B cell (primary cell): ENCODE measurements around the gene CALD1. TPM values are rescaled to one million over a fixed set of nuclear protein-coding genes. Genes with fewer than 3 reads are reported as not detected.

Source experiments
- ATAC-seq: fragments of 200-7000 bp; cut with Tn5 transposase; one replicate; pipeline ENCODE4 v1.10.0; 2021; ENCODE audit warnings: low read depth, mild to moderate bottlenecking, moderate number of reproducible peaks, moderate library complexity
- CTCF ChIA-PET: fragments of 350-600 bp; sonication (Branson Sonifier 250); formaldehyde crosslinking; loops from one replicate; lab custom pipeline; 2021; ENCODE audit warnings: antibody characterized with exemption, inconsistent platforms; lab: Charles Lee
- POLR2A ChIA-PET: fragments of 350-600 bp; sonication (Branson Sonifier 250); formaldehyde crosslinking; loops from one replicate; lab custom pipeline; 2021; ENCODE audit warnings: antibody characterized with exemption; lab: Charles Lee
- DNase-seq: peaks from one replicate; pipeline ENCODE4 v3.0.0; 2013
- H2AFZ ChIP-seq: 2 replicates; pipeline ENCODE4 v1.6.1; 2012; ENCODE audit warnings: mild to moderate bottlenecking, low read depth, low read length; ENCODE audit not compliant: insufficient read depth, poor library complexity, severe bottlenecking
- H3K27ac ChIP-seq, 2 donors: 1 replicate in 1 of 2; 2 replicates in 1 of 2; pipeline ENCODE4 v1.5.1; 2012 to 2013; ENCODE audit warnings: low read length in 2 of 2, mild to moderate bottlenecking in 2 of 2, moderate library complexity in 1 of 2
- H3K27me3 ChIP-seq, 4 experiments: fragments of 200-600 bp in 1 of 4; sonication (generic) in 1 of 4; replicated peaks in 1 of 4; 1 replicate in 2 of 4; 2 replicates in 2 of 4; pipeline versions ENCODE4 v1.6.1 to v1.7.0; 2013 to 2016; ENCODE audit warnings: low read length in 3 of 4, mild to moderate bottlenecking in 2 of 4, mixed read lengths in 1 of 4, moderate library complexity in 1 of 4; ENCODE audit not compliant: insufficient read depth in 4 of 4, control insufficient read depth in 3 of 4; ENCODE audit errors: control extremely low read depth in 1 of 4
- H3K36me3 ChIP-seq, 2 experiments: replicated peaks in 1 of 2; 1 replicate in 1 of 2; 2 replicates in 1 of 2; pipeline versions ENCODE4 v1.6.1 to v1.7.1; 2013; ENCODE audit warnings: low read length in 1 of 2; ENCODE audit not compliant: insufficient read depth in 2 of 2, control insufficient read depth in 1 of 2; ENCODE audit errors: control extremely low read depth in 1 of 2, extremely low read depth in 1 of 2
- H3K4me1 ChIP-seq, 2 donors: fragments of 200-600 bp in 1 of 2; sonication (generic) in 1 of 2; 1 replicate in 1 of 2; 2 replicates in 1 of 2; pipeline versions ENCODE4 v1.5.1 to v1.6.1; 2013 to 2017; ENCODE audit warnings: low read length in 2 of 2; ENCODE audit not compliant: control insufficient read depth in 2 of 2, insufficient read depth in 2 of 2
- H3K4me2 ChIP-seq: replicated peaks from 2 replicates; pipeline ENCODE3; 2012; ENCODE audit warnings: mild to moderate bottlenecking, low read depth, low read length; ENCODE audit not compliant: poor library complexity, severe bottlenecking
- H3K4me3 ChIP-seq, 5 experiments: fragments of 200-600 bp in 1 of 5; sonication (generic) in 1 of 5; 1 replicate in 3 of 5; 2 replicates in 2 of 5; pipeline versions ENCODE4 v1.5.1 to v1.7.0; 2011 to 2016; ENCODE audit warnings: low read length in 4 of 5, mild to moderate bottlenecking in 4 of 5, low read depth in 2 of 5, control low read depth in 1 of 5, moderate library complexity in 1 of 5; ENCODE audit not compliant: insufficient read depth in 1 of 5; ENCODE audit errors: control extremely low read depth in 1 of 5, extremely low read depth in 1 of 5
- H3K79me2 ChIP-seq: fragments of 200-600 bp; sonication (generic); one replicate; pipeline ENCODE4 v1.6.0; 2016; ENCODE audit warnings: low read length; ENCODE audit not compliant: control insufficient read depth, insufficient read depth
- H3K9ac ChIP-seq: fragments of 200-600 bp; sonication (generic); 2 replicates; pipeline ENCODE4 v1.6.1; 2017; ENCODE audit warnings: mild to moderate bottlenecking, low read length, moderate library complexity
- H3K9me3 ChIP-seq, 3 donors: one replicate each; pipeline versions ENCODE4 v1.6.1 to v1.7.1; 2013; ENCODE audit warnings: low read length in 2 of 3; ENCODE audit not compliant: control insufficient read depth in 2 of 3, insufficient read depth in 1 of 3; ENCODE audit errors: control extremely low read depth in 1 of 3
- H4K20me1 ChIP-seq: 2 replicates; pipeline ENCODE4 v1.6.0; 2012; ENCODE audit warnings: mild to moderate bottlenecking, low read length; ENCODE audit not compliant: insufficient read depth, control insufficient read depth, poor library complexity, severe bottlenecking
- H3K27ac Mint-ChIP-seq: one replicate; pipeline ENCODE4 v1.8.0; 2021; ENCODE audit warnings: mixed read lengths
- H3K27me3 Mint-ChIP-seq: one replicate; pipeline ENCODE4 v1.8.0; 2021; ENCODE audit warnings: mixed read lengths
- H3K4me1 Mint-ChIP-seq: one replicate; pipeline ENCODE4 v1.8.0; 2021; ENCODE audit warnings: mixed read lengths
- H3K4me3 Mint-ChIP-seq: one replicate; pipeline ENCODE4 v1.8.0; 2021; ENCODE audit warnings: mixed read lengths
- H3K9me3 Mint-ChIP-seq: one replicate; pipeline ENCODE4 v1.8.0; 2022; ENCODE audit warnings: mixed read lengths; ENCODE audit not compliant: insufficient read depth
- CTCF ChIP-seq: fragments of 200-600 bp; IDR thresholded peaks from one replicate; pipeline ENCODE4 v1.8.0; 2022; ENCODE audit warnings: antibody characterized with exemption, mild to moderate bottlenecking
- EZH2 ChIP-seq: IDR thresholded peaks from 2 replicates; pipeline ENCODE4 v1.6.1; 2012; ENCODE audit warnings: borderline replicate concordance, low read depth, mild to moderate bottlenecking, moderate library complexity, low read length; ENCODE audit not compliant: insufficient read depth, poor library complexity, severe bottlenecking
- WGBS: methylation state at CpG from one replicate; pipeline ENCODE4 v1.1.5; 2013; ENCODE audit warnings: missing lambda C conversion rate; ENCODE audit not compliant: insufficient coverage; 5-methylcytosine and 5-hydroxymethylcytosine counted together
- intact Hi-C: fragments of 100-400 bp; cut with micrococcal nuclease; formaldehyde crosslinking; loops from one replicate; pipeline ENCODE4 v1.10.0; 2022
- polyA plus RNA-seq: library from polyadenylated mRNA; depleted of rRNA; stranded (reverse); fragments of >200 nt; gene quantifications from 2 replicates; pipeline ENCODE4 v1.2.3, GENCODE V29; 2012
- total RNA-seq, 2 donors: library from RNA; stranded (reverse); fragments of 120-200 nt in 1 of 2; gene quantifications; 1 replicate in 1 of 2; 2 replicates in 1 of 2; pipeline versions ENCODE4 v1.2.3 to v1.2.4, GENCODE V29; 2013 to 2022

Gene CALD1
- total and polyA plus RNA-seq, 2 donors (not counting 1 experiment from before 2014, with no cell fraction given): 0.18 to 0.69 TPM

- no peaks in the 10 kb centered on the region for H3K9me3 ChIP-seq
- Mint-ChIP-seq H3K4me3 (no peak overlapping the region), H3K27me3 (peaks cover 14% of the 10 kb centered on the region), H3K27ac (no peak overlapping the region), H3K4me1 (no peaks in the 10 kb centered on the region), H3K9me3 (no peaks in the 10 kb centered on the region)
- DNase-seq (no peak), ATAC-seq (no peak)
- CTCF ChIA-PET: interaction anchor here (1.0 kb wide), 1 partner anchor 99 kb away, joined by 3 read pairs; no protein-coding TSS in a partner anchor
- peaks cover 0 to 3% (median 0%) of the 10 kb centered on the region in 4 experiments for H3K27me3 ChIP-seq
- H3K4me3 ChIP-seq: no peak overlapping the region
- no peak overlapping the region for H2AFZ ChIP-seq
- H3K9ac ChIP-seq: no peak overlapping the region
- intact Hi-C loops: no loop called here
- H3K36me3 ChIP-seq: no peaks in the 10 kb centered on the region
- H3K4me1 ChIP-seq: no peaks in the 10 kb centered on the region
- no peak overlapping the region for H3K27ac ChIP-seq
- POLR2A ChIA-PET: no interaction called here
- TF ChIP-seq CTCF (no peak), EZH2 (no peak)
- no peaks in the 10 kb centered on the region for H4K20me1 ChIP-seq
- H3K79me2 ChIP-seq: no peaks in the 10 kb centered on the region
- 20% methylated on average over 1 of the region's 1 CpG for WGBS
- no peak overlapping the region for H3K4me2 ChIP-seq
Observed at GRCh38 chr7:134730411-134730829, 49.0 kb upstream of the CALD1 start.

GRCh38 chr7:134731616-134732015 lies 47.8 kb upstream of the CALD1 start:
- Histone ChIP-seq H3K4me2 (no peak overlapping the region), H3K4me3 (no peak overlapping the region), H3K36me3 (no peaks in the 10 kb centered on the region), H3K27ac (no peak overlapping the region), H3K27me3 (peaks cover 0 to 3% (median 0%) of the 10 kb centered on the region in 4 experiments), H3K9ac (no peak overlapping the region), H2AFZ (no peak overlapping the region), H3K9me3 (no peaks in the 10 kb centered on the region), H4K20me1 (no peaks in the 10 kb centered on the region), H3K79me2 (no peaks in the 10 kb centered on the region), H3K4me1 (no peaks in the 10 kb centered on the region)
- ChIA-PET POLR2A (no interaction called here), CTCF (no interaction called here)
- no peaks in the 10 kb centered on the region for H3K9me3 Mint-ChIP-seq
- no peak overlapping the region for H3K4me3 Mint-ChIP-seq
- no peak for ATAC-seq
- intact Hi-C loops: no loop called here
- TF ChIP-seq EZH2: no peak
- no peak for TF ChIP-seq CTCF
- no peaks in the 10 kb centered on the region for H3K4me1 Mint-ChIP-seq
- H3K27ac Mint-ChIP-seq: no peak overlapping the region
- peaks cover 17% of the 10 kb centered on the region for H3K27me3 Mint-ChIP-seq
- WGBS: no CpG with 5 or more reads among the region's 1 CpG
- DNase-seq: no peak
